CD4-positive, alpha-beta T cell treated with Interleukin-21 for 1 hour (primary cell): Measurements from ENCODE around the gene QRICH2.
"Not testable (repeated sequence)": the region's sequence is repeated elsewhere in the genome, so short reads cannot be mapped to it uniquely, and the experiment has no call there.

ENCODE experiments used
- DNase-seq: peaks from one replicate; pipeline ENCODE4 v3.0.0-alpha.2; 2020

The QRICH2 gene

GRCh38 chr17:76329664-76330063, 21.6 kb upstream of the QRICH2 start:
- no peak for DNase-seq

GRCh38 chr17:76327696-76328095, 19.6 kb upstream of the QRICH2 start:
- DNase-seq = no peak

GRCh38 chr17:76326306-76326705, 18.2 kb upstream of the QRICH2 start:
- no peak for DNase-seq

GRCh38 chr17:76318586-76318985, 10.5 kb upstream of the QRICH2 start:
- no peak for DNase-seq

- DNase-seq = no peak
These were observed 9.5 kb upstream of the QRICH2 start for GRCh38 chr17:76317535-76317934.

GRCh38 chr17:76314392-76315227, 6.5 kb upstream of the QRICH2 start:
- no peak for DNase-seq

- no peak for DNase-seq
These were observed 4.7 kb upstream of the QRICH2 start for GRCh38 chr17:76312735-76313134.

- DNase-seq = no peak
These were observed 1.4 kb upstream of the QRICH2 start for GRCh38 chr17:76309461-76309860.

- DNase-seq = no peak
These were observed 644 bp downstream of the QRICH2 start for GRCh38 chr17:76307299-76307965.

GRCh38 chr17:76305135-76305454, 3.0 kb downstream of the QRICH2 start:
- not testable (repeated sequence) for DNase-seq

GRCh38 chr17:76304226-76305134, 3.6 kb downstream of the QRICH2 start:
- DNase-seq = no peak

GRCh38 chr17:76297436-76297835, 10.6 kb downstream of the QRICH2 start:
- DNase-seq = no peak

- no peak for DNase-seq
These were observed 11.2 kb downstream of the QRICH2 start for GRCh38 chr17:76296889-76297288.

- no peak for DNase-seq
These were observed 11.9 kb downstream of the QRICH2 start for GRCh38 chr17:76296186-76296585.

- DNase-seq = no peak
These were observed 15.0 kb downstream of the QRICH2 start for GRCh38 chr17:76293106-76293505.

GRCh38 chr17:76292567-76292966, 15.5 kb downstream of the QRICH2 start:
- no peak for DNase-seq

- no peak for DNase-seq
These were observed 26.3 kb downstream of the QRICH2 start for GRCh38 chr17:76281573-76282371.

- no peak for DNase-seq
These were observed 27.4 kb downstream of the QRICH2 start for GRCh38 chr17:76280650-76281049.

- no peak for DNase-seq
These were observed 28.3 kb downstream of the QRICH2 start for GRCh38 chr17:76279742-76280287.

- peak; percentile 85 for DNase-seq
These were observed 28.9 kb downstream of the QRICH2 start for GRCh38 chr17:76278952-76279741.

- DNase-seq = no peak
These were observed 29.7 kb downstream of the QRICH2 start for GRCh38 chr17:76278268-76278908.
